ENCODE results near the gene RBM15.

GRCh38 chr1:110385369-110385768 is 46.2 kb downstream of the RBM15 start:
- no peak for TF ChIP-seq POU2F2 (IDR thresholded peaks at IDR 0.05; ENCODE audit: low read depth, low read length)
- TF ChIP-seq POLR2A (IDR thresholded peaks at IDR 0.05; ENCODE audit: low read depth, low read length), result no peak
- no peak for TF ChIP-seq TAF1 (IDR thresholded peaks at IDR 0.05; ENCODE audit: low read depth, low read length)
